Caco-2 (cell line): ENCODE data around the gene HTR3E. TPM values are rescaled to one million over a fixed set of nuclear protein-coding genes. Genes with fewer than 3 reads are reported as not detected.

Source experiments
- BruUV-seq: library from RNA; stranded (reverse); fragments of 400-500 nt; replicated peaks from 2 replicates; lab custom pipeline; 2021; lab: Mats Ljungman, UMichigan
- CTCF ChIA-PET: fragments of 300-600 bp; sonication (Branson Sonifier 250); formaldehyde crosslinking; loops from one replicate; lab custom pipeline; 2022; ENCODE audit warnings: antibody characterized with exemption; lab: Charles Lee
- POLR2A ChIA-PET: fragments of 300-600 bp; sonication (Branson Sonifier 250); formaldehyde crosslinking; loops from one replicate; lab custom pipeline; 2022; ENCODE audit warnings: antibody characterized with exemption; lab: Charles Lee
- DNase-seq, 2 experiments: peaks; one replicate each; pipeline versions ENCODE4 v3.0.0 to v3.0.0-alpha.2; 2020 to 2022
- H3K27me3 ChIP-seq: replicated peaks from 2 replicates; pipeline ENCODE4 v1.6.0; 2011; ENCODE audit warnings: low read length; ENCODE audit not compliant: control insufficient read depth, insufficient read depth
- H3K36me3 ChIP-seq: 2 replicates; pipeline ENCODE4 v1.5.1; 2011; ENCODE audit warnings: low read length; ENCODE audit not compliant: control insufficient read depth, insufficient read depth
- H3K4me1 ChIP-seq: fragments of 250-450 bp; sonication (Bioruptor Pico); 2 replicates; pipeline ENCODE4 v1.5.1; 2020; ENCODE audit warnings: mild to moderate bottlenecking
- H3K4me3 ChIP-seq: 2 replicates; pipeline ENCODE4 v1.5.1; 2011; ENCODE audit warnings: low read depth, mild to moderate bottlenecking, control low read depth, low read length
- H3K9me3 ChIP-seq: fragments of 250-450 bp; sonication (Bioruptor Pico); 2 replicates; pipeline ENCODE4 v1.5.1; 2020; ENCODE audit warnings: mild to moderate bottlenecking, moderate library complexity
- H3K27ac Mint-ChIP-seq: one replicate; pipeline ENCODE4 v1.8.0; 2022; ENCODE audit warnings: mixed read lengths; ENCODE audit not compliant: unreplicated experiment
- H3K27me3 Mint-ChIP-seq: one replicate; pipeline ENCODE4 v1.8.0; 2022; ENCODE audit warnings: mixed read lengths; ENCODE audit not compliant: insufficient read depth, unreplicated experiment
- H3K36me3 Mint-ChIP-seq: one replicate; pipeline ENCODE4 v1.8.0; 2022; ENCODE audit warnings: mild to moderate bottlenecking, mixed read lengths; ENCODE audit not compliant: insufficient read depth, unreplicated experiment
- H3K4me1 Mint-ChIP-seq: one replicate; pipeline ENCODE4 v1.8.0; 2022; ENCODE audit warnings: low read depth, mixed read lengths; ENCODE audit not compliant: unreplicated experiment
- H3K4me3 Mint-ChIP-seq: one replicate; pipeline ENCODE4 v1.8.0; 2022; ENCODE audit warnings: mild to moderate bottlenecking, moderate library complexity, mixed read lengths; ENCODE audit not compliant: unreplicated experiment
- H3K9me3 Mint-ChIP-seq: one replicate; pipeline ENCODE4 v1.8.0; 2022; ENCODE audit warnings: mixed read lengths; ENCODE audit not compliant: unreplicated experiment
- CTCF ChIP-seq, 2 experiments: fragments of 200-600 bp in 1 of 2; IDR thresholded peaks; 1 replicate in 1 of 2; 2 replicates in 1 of 2; pipeline versions ENCODE4 v1.5.1 to v1.8.0; 2011 to 2022; ENCODE audit warnings: antibody characterized with exemption in 1 of 2, control low read depth in 1 of 2, inconsistent platforms in 1 of 2, low read depth in 1 of 2, low read length in 1 of 2, mild to moderate bottlenecking in 1 of 2, moderate library complexity in 1 of 2; ENCODE audit not compliant: insufficient read depth in 1 of 2, severe bottlenecking in 1 of 2, unreplicated experiment in 1 of 2
- intact Hi-C: fragments of 100-400 bp; cut with micrococcal nuclease; formaldehyde crosslinking; loops from one replicate; pipeline ENCODE4 v1.10.0; 2022; ENCODE audit not compliant: unreplicated experiment
- total RNA-seq: library from RNA; stranded (reverse); gene quantifications from 2 replicates; pipeline ENCODE4 v1.2.3, GENCODE V29; 2022

HTR3E gene
- total RNA-seq, 1 experiment from 2014 or later: not detected

DNA sequence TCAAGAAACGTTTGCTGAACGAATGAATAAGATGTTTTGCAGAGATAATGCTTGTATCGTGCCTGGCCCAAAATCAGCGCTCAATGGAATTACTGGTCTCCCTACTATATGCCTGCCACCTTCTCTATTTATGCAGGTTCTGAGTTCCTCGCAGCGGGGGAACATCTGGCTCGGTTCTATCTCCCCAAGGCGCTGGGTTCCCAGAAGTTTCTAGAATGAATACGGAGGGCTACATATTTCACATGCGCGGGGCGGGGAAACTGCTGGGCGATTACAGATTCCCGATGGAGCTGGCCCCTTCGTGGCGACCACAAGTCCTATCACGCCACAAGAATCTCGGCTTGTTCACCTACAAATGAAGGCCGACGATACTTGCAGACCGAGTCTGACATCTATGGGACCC is 37.9 kb downstream of the HTR3E start:
- no peak for TF ChIP-seq CTCF (IDR thresholded peaks at IDR 0.05; ENCODE audit: insufficient read depth in 1 of 2, low read depth in 1 of 2, low read length in 1 of 2, severe bottlenecking in 1 of 2, unreplicated experiment in 1 of 2)
- TSS peak; percentile 75 for BruUV-seq
- H3K36me3 ChIP-seq: no peaks in the 10 kb centered on the region
- ChIA-PET POLR2A (interaction anchor here (0.6 to 1.3 kb wide), 4 partner anchors 22 to 117 kb away, joined by 3 to 5 read pairs (median 3); partner anchors contain the start of genes ABCC5 and ABCF3), CTCF (interaction anchor here (0.7 to 1.3 kb wide), 6 partner anchors 10 to 240 kb away, joined by 3 to 10 read pairs (median 4); partner anchors contain the start of gene AP2M1)
- no peak for DNase-seq
- intact Hi-C loops: loop anchor here (1.0 to 5.0 kb wide), 4 partner anchors 22 to 237 kb away; partner anchors contain the start of gene AP2M1
- Mint-ChIP-seq H3K4me3 (peak overlapping the region; percentile 98), H3K27me3 (no peaks in the 10 kb centered on the region), H3K9me3 (no peaks in the 10 kb centered on the region), H3K36me3 (peaks cover 13% of the 10 kb centered on the region), H3K4me1 (peaks cover 7% of the 10 kb centered on the region), H3K27ac (peak overlapping the region; percentile 93)
- no peaks in the 10 kb centered on the region for H3K27me3 ChIP-seq
- H3K9me3 ChIP-seq: no peaks in the 10 kb centered on the region
- peaks cover 9% of the 10 kb centered on the region; the same call in 1 of the 2 replicates for H3K4me1 ChIP-seq
- H3K4me3 ChIP-seq: peak overlapping the region; percentile 78

GRCh38 chr3:184135149-184135910 is 38.5 kb downstream of the HTR3E start, which contains the start of gene EIF2B5:
EIF2B5 (plus strand) TSS chr3:184135358; CDS start chr3:184135386, 28 bp downstream.
- H3K27me3 Mint-ChIP-seq: no peaks in the 10 kb centered on the region
- peak within 1 kb of the TSS; percentile 93 for H3K27ac Mint-ChIP-seq
- no peaks in the 10 kb centered on the region for H3K36me3 ChIP-seq
- H3K36me3 Mint-ChIP-seq: peaks cover 19% of the 10 kb centered on the region
- POLR2A ChIA-PET: interaction anchor here (0.6 to 1.3 kb wide), 3 partner anchors 38 to 117 kb away, joined by 3 to 5 read pairs (median 3); partner anchors contain the start of genes ABCC5 and ABCF3
- peak in 1 of 2 experiments; percentile 59 for TF ChIP-seq CTCF (IDR thresholded peaks at IDR 0.05; ENCODE audit: insufficient read depth in 1 of 2, low read depth in 1 of 2, low read length in 1 of 2, severe bottlenecking in 1 of 2, unreplicated experiment in 1 of 2)
- peaks cover 9% of the 10 kb centered on the region; the same call in 1 of the 2 replicates for H3K4me1 ChIP-seq
- DNase-seq: peak; percentile 89 to 92
- H3K9me3 ChIP-seq: no peaks in the 10 kb centered on the region
- intact Hi-C loops: loop anchor here (2.0 kb wide), 1 partner anchor 21 kb away; no protein-coding TSS in a partner anchor
- peaks cover 7% of the 10 kb centered on the region for H3K4me1 Mint-ChIP-seq
- no TSS peak for BruUV-seq
- peak within 1 kb of the TSS; percentile 98 for H3K4me3 Mint-ChIP-seq
- CTCF ChIA-PET: interaction anchor here (0.7 to 1.3 kb wide), 5 partner anchors 10 to 240 kb away, joined by 3 to 10 read pairs (median 4); partner anchors contain the start of gene AP2M1
- H3K9me3 Mint-ChIP-seq: no peaks in the 10 kb centered on the region
- H3K4me3 ChIP-seq: peak within 1 kb of the TSS; percentile 78
- H3K27me3 ChIP-seq: no peaks in the 10 kb centered on the region

DNA sequence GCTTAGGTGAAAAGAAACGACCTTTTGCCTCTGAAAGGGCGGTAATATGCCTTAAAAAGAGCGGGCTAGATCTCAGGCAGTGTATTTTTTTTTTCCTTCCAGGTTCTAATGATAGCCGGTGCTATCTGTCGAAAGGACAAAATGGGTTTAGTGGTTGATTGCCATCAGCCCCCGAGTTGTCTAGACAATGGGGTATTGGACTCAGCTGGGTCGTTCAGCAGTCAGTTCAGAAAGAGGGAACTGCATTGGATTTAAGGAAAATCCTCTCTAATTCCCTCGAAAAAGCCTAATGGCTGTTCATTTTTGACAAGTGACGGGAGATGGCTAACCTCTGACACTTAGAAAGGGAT is 39.0 kb downstream of the HTR3E start:
- TF ChIP-seq CTCF (IDR thresholded peaks at IDR 0.05; ENCODE audit: insufficient read depth in 1 of 2, low read depth in 1 of 2, low read length in 1 of 2, severe bottlenecking in 1 of 2, unreplicated experiment in 1 of 2): no peak
- H3K9me3 ChIP-seq: no peaks in the 10 kb centered on the region
- H3K36me3 ChIP-seq: no peaks in the 10 kb centered on the region
- intact Hi-C loops: loop anchor here (2.0 kb wide), 1 partner anchor 21 kb away; no protein-coding TSS in a partner anchor
- peak overlapping the region; percentile 78 for H3K4me3 ChIP-seq
- TSS peak; percentile 39 for BruUV-seq
- Mint-ChIP-seq H3K36me3 (peaks cover 22% of the 10 kb centered on the region), H3K4me3 (peak overlapping the region; percentile 98), H3K27me3 (no peaks in the 10 kb centered on the region), H3K9me3 (no peaks in the 10 kb centered on the region), H3K4me1 (peaks cover 7% of the 10 kb centered on the region), H3K27ac (peak overlapping the region; percentile 93)
- H3K27me3 ChIP-seq: no peaks in the 10 kb centered on the region
- peaks cover 9% of the 10 kb centered on the region; the same call in 1 of the 2 replicates for H3K4me1 ChIP-seq
- ChIA-PET POLR2A (no interaction called here), CTCF (interaction anchor here (1.2 kb wide), 1 partner anchor 39 kb away, joined by 10 read pairs; the partner anchor contains the start of gene AP2M1)
- DNase-seq: no peak
